GM19043 (cell line): ENCODE results near the gene NRG4.
"Not testable (repeated sequence)": the region's sequence is repeated elsewhere in the genome, so short reads cannot be mapped to it uniquely, and the experiment has no call there.

Experiments used
- ATAC-seq: cut with Tn5 transposase; IDR thresholded peaks from one replicate; pipeline ENCODE4 v1.9.1; 2021; ENCODE audit warnings: low read depth; ENCODE audit not compliant: unreplicated experiment

NRG4 gene

GRCh38 chr15:75995611-75996010 lies 16.6 kb downstream of the NRG4 start:
- ATAC-seq, result no peak

GRCh38 chr15:75994220-75994619 lies 18.0 kb downstream of the NRG4 start:
- ATAC-seq, result no peak

- ATAC-seq, result no peak
These were observed 19.3 kb downstream of the NRG4 start for GRCh38 chr15:75992897-75993296.

GRCh38 chr15:75989875-75990274 lies 22.3 kb downstream of the NRG4 start:
- no peak for ATAC-seq

- no peak for ATAC-seq
These were observed 23.2 kb downstream of the NRG4 start for GRCh38 chr15:75989045-75989444.

GRCh38 chr15:75985971-75986370 lies 26.3 kb downstream of the NRG4 start:
- no peak for ATAC-seq

GRCh38 chr15:75984706-75985105 lies 27.5 kb downstream of the NRG4 start:
- not testable (repeated sequence) for ATAC-seq

GRCh38 chr15:75982468-75982867 lies 29.8 kb downstream of the NRG4 start:
- ATAC-seq, result no peak

GRCh38 chr15:75981149-75981815 lies 30.9 kb downstream of the NRG4 start:
- ATAC-seq, result no peak

GRCh38 chr15:75976766-75977165 lies 35.5 kb downstream of the NRG4 start:
- not testable (repeated sequence) for ATAC-seq

- ATAC-seq, result no peak
These were observed 46.2 kb downstream of the NRG4 start for GRCh38 chr15:75966073-75966472.

GRCh38 chr15:75961331-75961730 lies 50.9 kb downstream of the NRG4 start:
- no peak for ATAC-seq

GRCh38 chr15:75955720-75956119 lies 56.5 kb downstream of the NRG4 start:
- ATAC-seq, result no peak

- no peak for ATAC-seq
These were observed 59.7 kb downstream of the NRG4 start for GRCh38 chr15:75952525-75952924.

GRCh38 chr15:75948761-75949296 lies 63.4 kb downstream of the NRG4 start:
- no peak for ATAC-seq

- ATAC-seq, result no peak
These were observed 65.1 kb downstream of the NRG4 start for GRCh38 chr15:75947092-75947491.

GRCh38 chr15:75945953-75946352 lies 66.3 kb downstream of the NRG4 start:
- no peak for ATAC-seq

- no peak for ATAC-seq
These were observed 68.5 kb downstream of the NRG4 start for GRCh38 chr15:75943713-75944215.

- no peak for ATAC-seq
These were observed 69.0 kb downstream of the NRG4 start for GRCh38 chr15:75943246-75943645.

GRCh38 chr15:75942464-75942863 lies 69.8 kb downstream of the NRG4 start:
- no peak for ATAC-seq

GRCh38 chr15:75930866-75931265 lies 81.4 kb downstream of the NRG4 start:
- ATAC-seq, result no peak

GRCh38 chr15:75929799-75930565 lies 82.2 kb downstream of the NRG4 start:
- no peak for ATAC-seq
